Osteocyte (in vitro differentiated cells): ENCODE results near the gene TENM3. TPM values are rescaled to one million over a fixed set of nuclear protein-coding genes. Genes with fewer than 3 reads are reported as not detected.
A peak's percentile ranks its signal among the peaks of the same experiment; 100 is the strongest.

Experiments
- DNase-seq: peaks from one replicate; pipeline ENCODE4 v3.0.0; 2021; ENCODE audit warnings: mixed read lengths; ENCODE audit not compliant: unreplicated experiment; ENCODE audit errors: extremely low spot score
- H3K27ac Mint-ChIP-seq: one replicate; pipeline ENCODE4 v1.8.0; 2021; ENCODE audit warnings: mild to moderate bottlenecking, mixed read lengths; ENCODE audit not compliant: unreplicated experiment
- H3K27me3 Mint-ChIP-seq: one replicate; pipeline ENCODE4 v1.8.0; 2021; ENCODE audit warnings: mixed read lengths; ENCODE audit not compliant: unreplicated experiment
- H3K36me3 Mint-ChIP-seq: one replicate; pipeline ENCODE4 v1.8.0; 2021; ENCODE audit warnings: mixed read lengths; ENCODE audit not compliant: unreplicated experiment
- H3K4me1 Mint-ChIP-seq: one replicate; pipeline ENCODE4 v1.8.0; 2021; ENCODE audit warnings: mixed read lengths; ENCODE audit not compliant: unreplicated experiment
- H3K4me3 Mint-ChIP-seq: one replicate; pipeline ENCODE4 v1.8.0; 2021; ENCODE audit warnings: mild to moderate bottlenecking, moderate library complexity, mixed read lengths; ENCODE audit not compliant: unreplicated experiment
- H3K9me3 Mint-ChIP-seq: one replicate; pipeline ENCODE4 v1.8.0; 2021; ENCODE audit warnings: mixed read lengths; ENCODE audit not compliant: unreplicated experiment
- total RNA-seq: library from RNA; stranded (reverse); gene quantifications from 2 replicates; pipeline ENCODE4 v1.2.1, GENCODE V29; 2021
- TF ChIP-seq, protein P1 (sequence below): fragments of 200-600 bp; sonication (generic); IDR thresholded peaks from 2 replicates; pipeline ENCODE4 v1.5.0; 2021; ENCODE audit warnings: antibody characterized with exemption, mild to moderate bottlenecking, moderate library complexity

TENM3 gene
- total RNA-seq, 1 donor from 2014 or later, result 78.3 TPM

DNA sequence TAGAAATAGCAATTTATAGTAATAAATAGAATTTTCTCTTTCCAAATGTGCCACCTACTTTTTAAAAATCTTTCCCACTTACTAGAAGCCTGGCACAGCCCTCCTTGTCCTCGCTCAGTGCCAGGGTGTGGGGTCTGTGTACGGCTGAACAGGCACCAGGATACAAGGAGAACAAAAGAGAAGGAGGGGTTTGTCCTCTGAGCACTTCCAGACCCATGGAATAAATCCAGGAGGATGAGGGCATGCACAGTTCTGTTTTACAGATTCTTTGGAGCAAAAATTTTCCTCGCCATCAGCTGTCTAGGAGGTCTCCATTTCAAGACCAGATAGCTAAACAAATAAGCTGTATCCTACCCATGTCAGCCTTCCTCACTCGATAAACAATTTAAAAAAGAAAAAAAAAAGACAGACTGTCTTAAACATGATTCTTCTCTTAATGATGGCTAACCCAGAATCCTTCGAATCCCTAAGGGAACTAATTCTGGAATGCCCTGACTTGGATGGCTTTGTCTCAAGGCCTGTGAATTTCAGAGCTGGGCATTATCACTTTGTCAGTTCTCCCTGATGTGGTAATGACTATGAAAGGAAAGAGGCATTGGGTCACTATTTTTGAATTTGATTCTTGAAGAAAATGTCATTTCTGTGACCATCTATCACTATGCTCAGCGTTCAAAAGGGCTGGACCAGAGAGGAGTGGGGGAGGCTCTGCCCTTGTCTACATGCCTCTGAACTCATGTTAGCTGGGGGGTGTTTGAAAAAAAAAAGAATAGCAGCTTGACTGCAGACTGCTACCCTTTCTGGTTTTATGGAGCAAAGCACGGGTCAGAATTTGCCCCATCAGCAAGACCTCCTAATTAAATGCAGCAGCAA, 523.0 kb downstream of the TENM3 start:
- no peaks in the 10 kb centered on the region for H3K9me3 Mint-ChIP-seq
- peaks cover 16% of the 10 kb centered on the region for H3K4me1 Mint-ChIP-seq
- no peak for DNase-seq
- no peaks in the 10 kb centered on the region for H3K27me3 Mint-ChIP-seq
- no peaks in the 10 kb centered on the region for H3K36me3 Mint-ChIP-seq
- H3K4me3 Mint-ChIP-seq, result no peak overlapping the region
- H3K27ac Mint-ChIP-seq, result peak overlapping the region; percentile 31
- TF ChIP-seq, protein P1, sequence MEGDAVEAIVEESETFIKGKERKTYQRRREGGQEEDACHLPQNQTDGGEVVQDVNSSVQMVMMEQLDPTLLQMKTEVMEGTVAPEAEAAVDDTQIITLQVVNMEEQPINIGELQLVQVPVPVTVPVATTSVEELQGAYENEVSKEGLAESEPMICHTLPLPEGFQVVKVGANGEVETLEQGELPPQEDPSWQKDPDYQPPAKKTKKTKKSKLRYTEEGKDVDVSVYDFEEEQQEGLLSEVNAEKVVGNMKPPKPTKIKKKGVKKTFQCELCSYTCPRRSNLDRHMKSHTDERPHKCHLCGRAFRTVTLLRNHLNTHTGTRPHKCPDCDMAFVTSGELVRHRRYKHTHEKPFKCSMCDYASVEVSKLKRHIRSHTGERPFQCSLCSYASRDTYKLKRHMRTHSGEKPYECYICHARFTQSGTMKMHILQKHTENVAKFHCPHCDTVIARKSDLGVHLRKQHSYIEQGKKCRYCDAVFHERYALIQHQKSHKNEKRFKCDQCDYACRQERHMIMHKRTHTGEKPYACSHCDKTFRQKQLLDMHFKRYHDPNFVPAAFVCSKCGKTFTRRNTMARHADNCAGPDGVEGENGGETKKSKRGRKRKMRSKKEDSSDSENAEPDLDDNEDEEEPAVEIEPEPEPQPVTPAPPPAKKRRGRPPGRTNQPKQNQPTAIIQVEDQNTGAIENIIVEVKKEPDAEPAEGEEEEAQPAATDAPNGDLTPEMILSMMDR, result no peak

DNA sequence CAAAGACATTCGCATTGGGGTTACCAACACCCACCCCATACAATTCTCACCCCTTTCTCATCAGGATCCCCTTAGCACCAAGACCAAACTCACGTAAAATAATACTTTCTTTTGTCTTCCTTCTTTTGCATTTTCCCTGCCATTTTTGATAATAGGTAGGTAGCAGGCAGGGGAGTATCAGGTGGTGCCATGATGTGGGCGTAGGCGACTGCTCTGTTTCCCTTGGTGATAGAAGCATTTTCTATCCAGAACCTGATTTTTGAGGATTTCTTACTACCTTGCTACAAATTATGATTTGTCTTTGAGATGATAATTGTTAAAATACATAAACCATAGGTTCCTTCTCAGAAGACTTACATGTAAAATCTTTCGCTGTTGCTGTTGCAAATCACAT, 523.7 kb downstream of the TENM3 start:
- Mint-ChIP-seq H3K27me3 (no peaks in the 10 kb centered on the region), H3K9me3 (no peaks in the 10 kb centered on the region), H3K4me3 (no peak overlapping the region), H3K4me1 (peaks cover 16% of the 10 kb centered on the region), H3K27ac (no peak overlapping the region), H3K36me3 (no peaks in the 10 kb centered on the region)
- TF ChIP-seq, protein P1, result no peak
- no peak for DNase-seq

DNA sequence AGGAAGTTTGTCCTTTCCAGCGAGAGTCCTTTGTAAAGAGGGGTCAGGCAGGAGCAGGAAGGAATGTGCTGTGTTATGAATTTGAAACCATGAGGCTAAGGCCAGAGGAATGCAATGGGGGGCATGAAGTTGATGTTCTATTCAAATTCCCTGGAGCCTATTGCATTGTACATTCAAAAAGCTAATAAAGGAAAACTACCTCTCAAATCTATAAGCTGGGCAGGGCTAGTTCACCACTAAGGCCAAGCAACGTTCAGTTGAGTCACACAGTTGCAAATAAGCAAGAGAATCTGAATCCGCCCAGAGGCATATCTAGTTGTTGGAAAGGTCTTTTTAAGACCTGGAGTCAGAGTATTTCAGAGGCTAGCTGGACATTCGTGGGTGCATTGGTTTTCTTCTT, 525.6 kb downstream of the TENM3 start:
- H3K9me3 Mint-ChIP-seq, result no peaks in the 10 kb centered on the region
- peaks cover 13% of the 10 kb centered on the region for H3K4me1 Mint-ChIP-seq
- H3K27ac Mint-ChIP-seq, result no peak overlapping the region
- TF ChIP-seq, protein P1, result no peak
- no peaks in the 10 kb centered on the region for H3K27me3 Mint-ChIP-seq
- DNase-seq, result no peak
- no peaks in the 10 kb centered on the region for H3K36me3 Mint-ChIP-seq
- H3K4me3 Mint-ChIP-seq, result no peak overlapping the region

DNA sequence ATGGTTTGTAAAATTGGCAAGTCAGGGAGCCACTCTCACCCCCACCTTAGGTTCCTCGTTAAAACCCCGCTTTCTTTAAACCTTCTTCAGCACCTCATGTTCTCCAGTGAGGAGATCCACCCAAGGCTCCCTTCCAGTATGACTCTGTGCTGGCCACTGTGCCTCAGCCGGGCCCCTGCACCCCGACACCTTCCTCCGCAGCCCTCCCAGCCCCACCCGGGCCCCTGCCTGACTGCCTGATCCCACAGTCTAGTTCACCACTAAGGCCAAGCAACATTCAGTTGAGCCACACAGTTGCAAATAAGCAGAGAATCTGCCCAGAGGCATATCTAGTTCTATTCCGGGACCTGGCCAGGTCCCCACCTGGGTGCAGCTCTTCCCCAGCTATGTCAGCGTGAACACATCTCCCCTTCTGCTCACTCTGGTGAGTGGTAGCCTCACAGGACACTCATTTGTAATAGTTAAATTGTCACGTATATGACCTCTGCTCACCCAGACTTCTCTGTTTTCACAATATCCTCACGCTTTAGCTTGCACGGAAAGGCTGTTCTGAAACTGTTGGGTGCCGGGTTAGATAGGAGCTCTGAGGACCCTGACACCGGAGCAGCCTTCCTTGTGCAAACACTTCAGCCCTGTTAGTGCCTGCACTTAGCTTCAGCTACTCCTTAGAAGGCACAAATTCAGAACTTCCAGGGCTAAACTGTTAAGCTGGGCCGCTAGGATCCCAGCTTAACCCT, 527.2 kb downstream of the TENM3 start:
- Mint-ChIP-seq H3K36me3 (peaks cover 10% of the 10 kb centered on the region), H3K4me1 (peaks cover 12% of the 10 kb centered on the region), H3K27ac (no peak overlapping the region), H3K27me3 (no peaks in the 10 kb centered on the region), H3K9me3 (no peaks in the 10 kb centered on the region), H3K4me3 (no peak overlapping the region)
- no peak for DNase-seq
- TF ChIP-seq, protein P1, result no peak

DNA sequence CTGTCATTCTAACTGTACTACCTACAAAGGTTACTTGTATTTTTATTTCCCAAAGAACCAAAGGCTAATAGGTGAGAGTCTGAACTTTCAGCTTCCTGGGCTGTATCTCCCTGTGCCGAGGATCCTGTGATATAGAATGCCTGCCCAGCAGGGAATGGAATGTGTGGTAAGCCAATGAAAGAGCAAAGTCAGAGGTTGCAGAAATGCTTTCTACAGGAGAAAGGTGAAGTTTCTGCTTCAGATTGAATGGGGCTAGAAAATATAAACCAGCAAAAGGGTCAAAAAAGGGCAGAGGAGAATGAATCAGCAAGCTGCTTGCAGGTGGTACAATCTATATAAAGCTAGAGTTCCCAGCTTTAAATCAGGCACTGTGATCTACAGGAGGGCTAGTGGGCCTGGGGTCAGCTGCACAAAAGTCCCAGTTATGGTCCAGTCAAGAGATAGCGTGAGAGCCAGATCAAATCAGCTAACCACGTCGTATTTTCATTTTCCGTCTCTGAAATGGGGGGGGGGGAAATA, 527.9 kb downstream of the TENM3 start:
- no peak overlapping the region for H3K4me3 Mint-ChIP-seq
- H3K36me3 Mint-ChIP-seq, result peaks cover 10% of the 10 kb centered on the region
- no peak for DNase-seq
- H3K27ac Mint-ChIP-seq, result no peak overlapping the region
- peaks cover 12% of the 10 kb centered on the region for H3K4me1 Mint-ChIP-seq
- H3K9me3 Mint-ChIP-seq, result no peaks in the 10 kb centered on the region
- TF ChIP-seq, protein P1, result no peak
- H3K27me3 Mint-ChIP-seq, result no peaks in the 10 kb centered on the region
